NCI-H446 (cell line): ENCODE results near the gene LRP1-AS.

Experiments
- DNase-seq, 2 experiments: peaks; one replicate each; lab custom pipeline; 2025; lab: John Stamatoyannopoulos, UW

Gene LRP1-AS

GRCh38 chr12:57160040-57160439 lies 12.6 kb upstream of the LRP1-AS start:
- no peak for DNase-seq

GRCh38 chr12:57159311-57159710 lies 11.9 kb upstream of the LRP1-AS start:
- DNase-seq: no peak

- peak in 1 of 2 experiments; percentile 22 for DNase-seq
Observed at GRCh38 chr12:57158665-57159064, 11.2 kb upstream of the LRP1-AS start.

- no peak for DNase-seq
Observed at GRCh38 chr12:57158186-57158585, 10.8 kb upstream of the LRP1-AS start.

- no peak for DNase-seq
Observed at GRCh38 chr12:57157588-57158173, 10.3 kb upstream of the LRP1-AS start.

- DNase-seq: no peak
Observed at GRCh38 chr12:57156701-57157403, 9.4 kb upstream of the LRP1-AS start.

- no peak for DNase-seq
Observed at GRCh38 chr12:57154804-57155434, 7.5 kb upstream of the LRP1-AS start.

- no peak for DNase-seq
Observed at GRCh38 chr12:57154076-57154475, 6.7 kb upstream of the LRP1-AS start.

GRCh38 chr12:57153415-57153997 lies 6.1 kb upstream of the LRP1-AS start:
- DNase-seq: no peak

GRCh38 chr12:57152639-57153038 lies 5.2 kb upstream of the LRP1-AS start:
- DNase-seq: no peak

GRCh38 chr12:57151741-57152630 lies 4.6 kb upstream of the LRP1-AS start:
- peak; percentile 37 to 78 for DNase-seq

GRCh38 chr12:57150400-57151000 lies 3.1 kb upstream of the LRP1-AS start:
- DNase-seq: no peak

- DNase-seq: no peak
Observed at GRCh38 chr12:57149245-57149900, 2.0 kb upstream of the LRP1-AS start.

- DNase-seq: no peak
Observed at GRCh38 chr12:57148469-57149244, 1.2 kb upstream of the LRP1-AS start.

- DNase-seq: no peak
Observed at GRCh38 chr12:57146092-57146491, 1.3 kb downstream of the LRP1-AS start.

- no peak for DNase-seq
Observed at GRCh38 chr12:57145460-57146059, 1.9 kb downstream of the LRP1-AS start.

- DNase-seq: no peak
Observed at GRCh38 chr12:57143454-57143853, 4.0 kb downstream of the LRP1-AS start.

- no peak for DNase-seq
Observed at GRCh38 chr12:57142727-57143126, 4.7 kb downstream of the LRP1-AS start.

GRCh38 chr12:57142121-57142520 lies 5.3 kb downstream of the LRP1-AS start:
- no peak for DNase-seq

- DNase-seq: no peak
Observed at GRCh38 chr12:57141249-57141648, 6.2 kb downstream of the LRP1-AS start.
